SK-N-SH treated with all-trans-retinoic acid at 6 μM for 48 hours (cell line): ENCODE measurements around the gene LGR5.

Experiments used
- ATAC-seq: fragments of 200-7000 bp; cut with Tn5 transposase; 3 replicates; pipeline ENCODE4 v1.9.1; 2020; ENCODE audit warnings: mild to moderate bottlenecking, moderate library complexity
- ARNTL ChIP-seq: fragments of 450-650 bp; formaldehyde crosslinking; IDR thresholded peaks from 2 replicates; pipeline ENCODE4 v1.5.0; 2020; ENCODE audit warnings: low read depth, mild to moderate bottlenecking, moderate library complexity, borderline replicate concordance
- BACH2 ChIP-seq: fragments of 250-450 bp; sonication (Bioruptor Pico); IDR thresholded peaks from 2 replicates; pipeline ENCODE4 v1.9.0; 2021; ENCODE audit warnings: mild to moderate bottlenecking, borderline replicate concordance
- CREB5 ChIP-seq: fragments of 250-450 bp; sonication (Bioruptor Pico); IDR thresholded peaks from 2 replicates; pipeline ENCODE4 v1.5.1; 2020; ENCODE audit warnings: low read depth, mild to moderate bottlenecking, moderate library complexity
- CSDC2 ChIP-seq: fragments of 250-450 bp; sonication (Bioruptor Pico); IDR thresholded peaks from 2 replicates; pipeline ENCODE4 v1.5.0; 2020; ENCODE audit warnings: mild to moderate bottlenecking, moderate library complexity
- CSRNP3 ChIP-seq: fragments of 250-450 bp; sonication (Bioruptor Pico); IDR thresholded peaks from 2 replicates; pipeline ENCODE4 v1.5.1; 2021; ENCODE audit warnings: mild to moderate bottlenecking, moderate library complexity
- ESRRG ChIP-seq: fragments of 250-450 bp; sonication (Bioruptor Pico); IDR thresholded peaks from 2 replicates; pipeline ENCODE4 v1.6.1; 2021; ENCODE audit warnings: mild to moderate bottlenecking
- GLIS3 ChIP-seq: fragments of 250-450 bp; sonication (Bioruptor Pico); IDR thresholded peaks from 2 replicates; pipeline ENCODE4 v1.5.0; 2020; ENCODE audit warnings: mild to moderate bottlenecking, moderate library complexity
- ISL1 ChIP-seq: fragments of 250-450 bp; sonication (Bioruptor Pico); IDR thresholded peaks from 2 replicates; pipeline ENCODE4 v2.1.2; 2022; ENCODE audit warnings: mild to moderate bottlenecking, moderate library complexity
- POU6F1 ChIP-seq: fragments of 250-450 bp; sonication (Bioruptor Pico); IDR thresholded peaks from 2 replicates; pipeline ENCODE4 v1.8.0; 2021; ENCODE audit warnings: low read depth, mild to moderate bottlenecking, moderate library complexity, borderline replicate concordance
- PPARA ChIP-seq: fragments of 250-450 bp; sonication (Bioruptor Pico); IDR thresholded peaks from 2 replicates; pipeline ENCODE4 v1.5.0; 2020; ENCODE audit warnings: mild to moderate bottlenecking, borderline replicate concordance
- RARB ChIP-seq: fragments of 250-450 bp; sonication (Bioruptor Pico); IDR thresholded peaks from 2 replicates; pipeline ENCODE4 v1.8.0; 2021; ENCODE audit warnings: mild to moderate bottlenecking, moderate library complexity
- SNAI2 ChIP-seq: fragments of 250-450 bp; sonication (Bioruptor Pico); IDR thresholded peaks from 2 replicates; pipeline ENCODE4 v1.5.0; 2020; ENCODE audit warnings: mild to moderate bottlenecking, moderate library complexity
- TCF4 ChIP-seq: fragments of 250-450 bp; sonication (Bioruptor Pico); IDR thresholded peaks from 2 replicates; pipeline ENCODE4 v1.8.0; 2021; ENCODE audit warnings: mild to moderate bottlenecking, moderate library complexity, borderline replicate concordance
- TOX ChIP-seq: fragments of 250-450 bp; sonication (Bioruptor Pico); IDR thresholded peaks from 2 replicates; pipeline ENCODE4 v1.8.0; 2021; ENCODE audit warnings: mild to moderate bottlenecking, moderate library complexity, borderline replicate concordance
- TSHZ2 ChIP-seq: fragments of 250-450 bp; sonication (Bioruptor Pico); IDR thresholded peaks from 2 replicates; pipeline ENCODE4 v1.5.0; 2020; ENCODE audit warnings: mild to moderate bottlenecking, moderate library complexity
- ZC3H10 ChIP-seq: fragments of 250-450 bp; sonication (Bioruptor Pico); IDR thresholded peaks from 2 replicates; pipeline ENCODE4 v1.5.1; 2021; ENCODE audit warnings: mild to moderate bottlenecking, moderate library complexity
- ZFP3 ChIP-seq: fragments of 250-450 bp; sonication (Bioruptor Pico); IDR thresholded peaks from 2 replicates; pipeline ENCODE4 v1.5.0; 2020; ENCODE audit warnings: mild to moderate bottlenecking, moderate library complexity
- ZFP30 ChIP-seq: fragments of 450-650 bp; formaldehyde crosslinking; IDR thresholded peaks from 2 replicates; pipeline ENCODE4 v1.5.0; 2022; ENCODE audit warnings: mild to moderate bottlenecking, moderate library complexity
- ZNF565 ChIP-seq: fragments of 450-650 bp; formaldehyde crosslinking; conservative IDR thresholded peaks from 2 replicates; pipeline ENCODE4 v1.5.0; 2020; ENCODE audit warnings: low read depth, mild to moderate bottlenecking, moderate library complexity
- ZNF70 ChIP-seq: fragments of 450-650 bp; formaldehyde crosslinking; IDR thresholded peaks from 2 replicates; pipeline ENCODE4 v1.5.0; 2020; ENCODE audit warnings: mild to moderate bottlenecking, moderate library complexity

Gene LGR5

GRCh38 chr12:71430756-71431155, 8.8 kb upstream of the LGR5 start:
- ATAC-seq = no peak
- TF ChIP-seq CREB5 (no peak), ZNF565 (CRISPR knock-in tag) (no peak), TOX (CRISPR knock-in tag) (no peak), ZFP30 (CRISPR knock-in tag) (no peak)

- TF ChIP-seq BACH2 (CRISPR knock-in tag) = no peak
- no peak for TF ChIP-seq PPARA (CRISPR knock-in tag)
- TF ChIP-seq ESRRG (CRISPR knock-in tag) = no peak
- no peak for TF ChIP-seq ISL1 (CRISPR knock-in tag)
- TF ChIP-seq TCF4 = no peak
- no peak for TF ChIP-seq ARNTL (CRISPR knock-in tag)
- no peak for TF ChIP-seq TOX (CRISPR knock-in tag)
- no peak for TF ChIP-seq POU6F1 (CRISPR knock-in tag)
- no peak for TF ChIP-seq RARB (CRISPR knock-in tag)
- TF ChIP-seq TSHZ2 (CRISPR knock-in tag) = no peak
- no peak for TF ChIP-seq CSDC2 (CRISPR knock-in tag)
- TF ChIP-seq CSRNP3 (CRISPR knock-in tag) = no peak
- TF ChIP-seq, all 23 proteins: peak for 0
- no peak for ATAC-seq
Observed at GRCh38 chr12:71431991-71432390, 7.6 kb upstream of the LGR5 start.

- ATAC-seq = no peak
- TF ChIP-seq GLIS3 (CRISPR knock-in tag) (no peak), ESRRG (CRISPR knock-in tag) (no peak), CREB5 (no peak), ZFP30 (CRISPR knock-in tag) (no peak), ZNF70 (CRISPR knock-in tag) (no peak), ZC3H10 (no peak), ZFP3 (CRISPR knock-in tag) (no peak), TOX (CRISPR knock-in tag) (no peak), CSRNP3 (CRISPR knock-in tag) (no peak), POU6F1 (CRISPR knock-in tag) (no peak), TCF4 (no peak), ZNF565 (CRISPR knock-in tag) (no peak), BACH2 (CRISPR knock-in tag) (no peak), TSHZ2 (CRISPR knock-in tag) (no peak), PPARA (CRISPR knock-in tag) (no peak), SNAI2 (no peak)
Observed at GRCh38 chr12:71432936-71433335, 6.7 kb upstream of the LGR5 start.
